GM23248 (cell line): Measurements from ENCODE around the gene C22orf31.

Experiments
- EZH2 ChIP-seq: fragments of 200-600 bp; sonication (generic); IDR thresholded peaks from 2 replicates; pipeline ENCODE4 v1.6.1; 2018; ENCODE audit warnings: antibody characterized with exemption, mild to moderate bottlenecking; ENCODE audit not compliant: insufficient read depth, poor library complexity, severe bottlenecking
- EZH2phosphoT487 ChIP-seq: fragments of 200-600 bp; sonication (generic); IDR thresholded peaks from 2 replicates; pipeline ENCODE4 v1.6.1; 2018; ENCODE audit warnings: antibody characterized with exemption, moderate library complexity, mild to moderate bottlenecking, low read depth; ENCODE audit not compliant: insufficient read depth

- no peak for TF ChIP-seq EZH2phosphoT487
- no peak for TF ChIP-seq EZH2
Measured at GRCh38 chr22:29018293-29019189, 43.1 kb downstream of the C22orf31 start.
